Stimulated activated CD4-positive, alpha-beta T cell treated with anti-CD3 and anti-CD28 coated beads, Interleukin-4, amount 100 ng/mL, for 4 hours (primary cell): ENCODE measurements around the gene PFDN4.

ENCODE experiments used
- DNase-seq, 2 experiments: peaks; one replicate each; pipeline ENCODE4 v3.0.0-alpha.2; 2020

Gene PFDN4

GRCh38 chr20:54173653-54174456 is 34.0 kb upstream of the PFDN4 start, which contains the start of gene CYP24A1:
Gene CYP24A1 (minus strand): TSS chr20:54173986. CDS start chr20:54173579, 407 bp downstream.
- DNase-seq, result no peak

GRCh38 chr20:54174457-54175175 is 33.3 kb upstream of the PFDN4 start:
- DNase-seq, result no peak

- DNase-seq, result no peak
Measured at GRCh38 chr20:54176610-54177009, 31.3 kb upstream of the PFDN4 start.

GRCh38 chr20:54177378-54177777 is 30.5 kb upstream of the PFDN4 start:
- no peak for DNase-seq

- no peak for DNase-seq
Measured at GRCh38 chr20:54178256-54178655, 29.6 kb upstream of the PFDN4 start.

- DNase-seq, result no peak
Measured at GRCh38 chr20:54179946-54180345, 27.9 kb upstream of the PFDN4 start.

GRCh38 chr20:54180931-54181330 is 27.0 kb upstream of the PFDN4 start:
- no peak for DNase-seq

- no peak for DNase-seq
Measured at GRCh38 chr20:54184071-54184470, 23.8 kb upstream of the PFDN4 start.

- no peak for DNase-seq
Measured at GRCh38 chr20:54184904-54185626, 22.8 kb upstream of the PFDN4 start.

GRCh38 chr20:54188132-54188849 is 19.6 kb upstream of the PFDN4 start:
- no peak for DNase-seq

- no peak for DNase-seq
Measured at GRCh38 chr20:54189630-54190029, 18.3 kb upstream of the PFDN4 start.

GRCh38 chr20:54190217-54190616 is 17.7 kb upstream of the PFDN4 start:
- no peak for DNase-seq

- DNase-seq, result no peak
Measured at GRCh38 chr20:54193817-54194216, 14.1 kb upstream of the PFDN4 start.

- DNase-seq, result no peak
Measured at GRCh38 chr20:54194724-54195438, 13.0 kb upstream of the PFDN4 start.

- DNase-seq, result no peak
Measured at GRCh38 chr20:54195483-54196472, 12.1 kb upstream of the PFDN4 start.

- no peak for DNase-seq
Measured at GRCh38 chr20:54197621-54198604, 10.0 kb upstream of the PFDN4 start.

GRCh38 chr20:54199283-54199682 is 8.6 kb upstream of the PFDN4 start:
- DNase-seq, result no peak

GRCh38 chr20:54199721-54200176 is 8.1 kb upstream of the PFDN4 start:
- DNase-seq, result peak; percentile 47 to 68

- no peak for DNase-seq
Measured at GRCh38 chr20:54200487-54201267, 7.2 kb upstream of the PFDN4 start.
